ENCODE measurements around the gene JMJD1C. TPM values are rescaled to one million over a fixed set of nuclear protein-coding genes. Genes with fewer than 3 reads are reported as not detected.

The JMJD1C gene
- total RNA-seq, 1 experiment from 2014 or later, result 180 TPM

GRCh38 chr10:63257778-63258177 lies 208.0 kb downstream of the JMJD1C start (continued):
- TF ChIP-seq, protein P1, sequence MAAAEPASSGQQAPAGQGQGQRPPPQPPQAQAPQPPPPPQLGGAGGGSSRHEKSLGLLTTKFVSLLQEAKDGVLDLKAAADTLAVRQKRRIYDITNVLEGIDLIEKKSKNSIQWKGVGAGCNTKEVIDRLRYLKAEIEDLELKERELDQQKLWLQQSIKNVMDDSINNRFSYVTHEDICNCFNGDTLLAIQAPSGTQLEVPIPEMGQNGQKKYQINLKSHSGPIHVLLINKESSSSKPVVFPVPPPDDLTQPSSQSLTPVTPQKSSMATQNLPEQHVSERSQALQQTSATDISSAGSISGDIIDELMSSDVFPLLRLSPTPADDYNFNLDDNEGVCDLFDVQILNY (CRISPR knock-in tag; IDR thresholded peaks at IDR 0.05), result no peak
- TF ChIP-seq ERG (CRISPR knock-in tag; IDR thresholded peaks at IDR 0.05) (no peak), STAT6 (CRISPR knock-in tag; conservative IDR thresholded peaks at IDR 0.05; ENCODE audit: low read depth) (no peak), ZNF263 (CRISPR knock-in tag; IDR thresholded peaks at IDR 0.05; ENCODE audit: low read depth) (no peak), NFATC4 (CRISPR knock-in tag; IDR thresholded peaks at IDR 0.05) (no peak), NR1H2 (CRISPR knock-in tag; IDR thresholded peaks at IDR 0.05) (no peak), JAZF1 (CRISPR knock-in tag; IDR thresholded peaks at IDR 0.05) (no peak)
- TF ChIP-seq, protein P2, sequence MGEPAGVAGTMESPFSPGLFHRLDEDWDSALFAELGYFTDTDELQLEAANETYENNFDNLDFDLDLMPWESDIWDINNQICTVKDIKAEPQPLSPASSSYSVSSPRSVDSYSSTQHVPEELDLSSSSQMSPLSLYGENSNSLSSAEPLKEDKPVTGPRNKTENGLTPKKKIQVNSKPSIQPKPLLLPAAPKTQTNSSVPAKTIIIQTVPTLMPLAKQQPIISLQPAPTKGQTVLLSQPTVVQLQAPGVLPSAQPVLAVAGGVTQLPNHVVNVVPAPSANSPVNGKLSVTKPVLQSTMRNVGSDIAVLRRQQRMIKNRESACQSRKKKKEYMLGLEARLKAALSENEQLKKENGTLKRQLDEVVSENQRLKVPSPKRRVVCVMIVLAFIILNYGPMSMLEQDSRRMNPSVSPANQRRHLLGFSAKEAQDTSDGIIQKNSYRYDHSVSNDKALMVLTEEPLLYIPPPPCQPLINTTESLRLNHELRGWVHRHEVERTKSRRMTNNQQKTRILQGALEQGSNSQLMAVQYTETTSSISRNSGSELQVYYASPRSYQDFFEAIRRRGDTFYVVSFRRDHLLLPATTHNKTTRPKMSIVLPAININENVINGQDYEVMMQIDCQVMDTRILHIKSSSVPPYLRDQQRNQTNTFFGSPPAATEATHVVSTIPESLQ (CRISPR knock-in tag; IDR thresholded peaks at IDR 0.05), result no peak
- TF ChIP-seq, protein P3, sequence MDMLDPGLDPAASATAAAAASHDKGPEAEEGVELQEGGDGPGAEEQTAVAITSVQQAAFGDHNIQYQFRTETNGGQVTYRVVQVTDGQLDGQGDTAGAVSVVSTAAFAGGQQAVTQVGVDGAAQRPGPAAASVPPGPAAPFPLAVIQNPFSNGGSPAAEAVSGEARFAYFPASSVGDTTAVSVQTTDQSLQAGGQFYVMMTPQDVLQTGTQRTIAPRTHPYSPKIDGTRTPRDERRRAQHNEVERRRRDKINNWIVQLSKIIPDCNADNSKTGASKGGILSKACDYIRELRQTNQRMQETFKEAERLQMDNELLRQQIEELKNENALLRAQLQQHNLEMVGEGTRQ (CRISPR knock-in tag; IDR thresholded peaks at IDR 0.05), result no peak

DNA sequence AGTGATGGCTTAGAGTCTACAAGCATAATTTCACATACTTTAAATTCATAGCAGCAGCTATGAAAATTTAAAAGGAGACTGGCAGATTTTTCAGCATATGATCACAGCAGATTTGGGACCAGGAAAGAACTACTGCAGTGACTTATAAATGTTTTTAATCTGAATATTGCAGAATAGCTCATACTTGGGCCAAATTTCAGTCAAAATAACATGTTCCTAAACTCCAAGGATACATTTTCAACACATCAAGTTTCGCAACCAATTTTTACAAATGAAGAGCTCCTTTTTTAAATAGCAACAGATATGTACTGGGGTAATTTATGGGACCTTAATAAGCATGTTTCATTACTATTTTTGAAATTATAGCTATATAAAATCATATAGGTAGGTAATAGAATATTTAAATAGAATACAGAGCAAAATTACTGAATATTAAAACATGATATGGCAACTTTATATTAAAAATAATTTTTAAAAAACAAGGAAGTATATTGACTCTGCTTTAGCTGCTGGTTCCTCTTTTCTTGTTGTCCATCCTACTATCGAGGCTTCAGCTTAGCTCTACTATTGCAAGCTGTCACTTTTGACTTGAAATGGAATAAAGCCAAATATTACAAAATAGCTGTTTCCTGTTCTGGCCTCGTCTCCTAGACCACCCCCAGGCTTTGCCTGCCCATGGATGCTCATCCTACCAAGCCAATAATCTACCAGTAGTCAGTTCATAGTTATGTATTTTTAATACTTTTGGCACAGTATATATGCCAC lies 209.6 kb downstream of the JMJD1C start:
- H3K27me3 Mint-ChIP-seq (ENCODE audit: low read depth), result no peaks in the 10 kb centered on the region
- peaks cover 39% of the 10 kb centered on the region for H3K36me3 Mint-ChIP-seq
- peak overlapping the region; percentile 28 for H3K4me3 Mint-ChIP-seq
- peak overlapping the region; percentile 84 for H3K27ac Mint-ChIP-seq
- ChIA-PET POLR2A (interaction anchor here (2.2 kb wide), 1 partner anchor 13 kb away, joined by 8 read pairs; no protein-coding TSS in a partner anchor), CTCF (interaction anchor here (0.9 kb wide), 2 partner anchors 21 to 464 kb away, joined by 3 to 4 read pairs; no protein-coding TSS in a partner anchor)
- peaks cover 73% of the 10 kb centered on the region for H3K4me1 Mint-ChIP-seq
- no peak for ATAC-seq
- TF ChIP-seq ZNF232 (CRISPR knock-in tag; IDR thresholded peaks at IDR 0.05) (no peak), TEAD4 (CRISPR knock-in tag; IDR thresholded peaks at IDR 0.05) (no peak), PRDM15 (CRISPR knock-in tag; IDR thresholded peaks at IDR 0.05) (no peak), FOXJ3 (CRISPR knock-in tag; IDR thresholded peaks at IDR 0.05; ENCODE audit: borderline replicate concordance) (no peak), RORB (CRISPR knock-in tag; IDR thresholded peaks at IDR 0.05) (no peak), ZNF138 (CRISPR knock-in tag; conservative IDR thresholded peaks at IDR 0.05) (no peak), KAT7 (CRISPR knock-in tag; IDR thresholded peaks at IDR 0.05; ENCODE audit: borderline replicate concordance) (no peak)
- DNase-seq (ENCODE audit: low spot score), result no peak
- H3K9me3 Mint-ChIP-seq, result no peaks in the 10 kb centered on the region
